ENCODE measurements around the gene ADGRL3. TPM values are rescaled to one million over a fixed set of nuclear protein-coding genes. Genes with fewer than 3 reads are reported as not detected.

ADGRL3 gene
- total RNA-seq, 1 donor from 2014 or later, result 2.1 TPM

DNA sequence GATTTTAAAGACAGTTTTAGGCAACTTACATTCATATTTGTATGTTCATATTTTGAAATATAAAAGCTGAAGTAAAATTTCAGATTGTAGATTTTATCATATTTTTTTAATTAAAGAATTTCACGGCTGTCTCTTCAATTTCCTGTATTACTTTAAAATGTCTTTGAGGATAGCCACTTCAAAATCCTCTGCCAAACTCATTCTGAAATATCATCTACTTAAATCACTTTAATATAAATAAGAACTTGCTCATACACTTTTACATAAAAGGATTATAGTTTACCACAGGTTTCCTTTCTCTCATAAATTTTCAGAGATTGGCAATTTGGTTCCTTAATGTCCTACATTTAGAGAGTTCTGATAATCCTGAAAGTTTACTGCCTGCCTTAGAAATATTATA is 478.2 kb downstream of the ADGRL3 start:
- H3K36me3 ChIP-seq (ENCODE audit: control insufficient read depth, insufficient read depth, low read length), result no peaks in the 10 kb centered on the region
- H3K27me3 ChIP-seq (ENCODE audit: control insufficient read depth, insufficient read depth, low read length), result no peaks in the 10 kb centered on the region
- DNase-seq (ENCODE audit: low read depth), result no peak
- H3K4me3 ChIP-seq (ENCODE audit: low read depth, low read length), result no peak overlapping the region
- no peak for TF ChIP-seq CTCF (IDR thresholded peaks at IDR 0.05; ENCODE audit: insufficient read depth, low read length, poor library complexity, severe bottlenecking)

GRCh38 chr4:61693520-61693919 is 493.4 kb downstream of the ADGRL3 start:
- Histone ChIP-seq H3K4me3 (ENCODE audit: low read depth, low read length) (no peak overlapping the region), H3K27me3 (ENCODE audit: control insufficient read depth, insufficient read depth, low read length) (no peaks in the 10 kb centered on the region), H3K36me3 (ENCODE audit: control insufficient read depth, insufficient read depth, low read length) (no peaks in the 10 kb centered on the region)
- no peak for DNase-seq (ENCODE audit: low read depth)
- no peak for TF ChIP-seq CTCF (IDR thresholded peaks at IDR 0.05; ENCODE audit: insufficient read depth, low read length, poor library complexity, severe bottlenecking)

GRCh38 chr4:61714387-61714911 is 514.3 kb downstream of the ADGRL3 start:
- Histone ChIP-seq H3K4me3 (ENCODE audit: low read depth, low read length) (no peak overlapping the region), H3K27me3 (ENCODE audit: control insufficient read depth, insufficient read depth, low read length) (no peaks in the 10 kb centered on the region), H3K36me3 (ENCODE audit: control insufficient read depth, insufficient read depth, low read length) (no peaks in the 10 kb centered on the region)
- no peak for DNase-seq (ENCODE audit: low read depth)
- TF ChIP-seq CTCF (IDR thresholded peaks at IDR 0.05; ENCODE audit: insufficient read depth, low read length, poor library complexity, severe bottlenecking), result no peak

DNA sequence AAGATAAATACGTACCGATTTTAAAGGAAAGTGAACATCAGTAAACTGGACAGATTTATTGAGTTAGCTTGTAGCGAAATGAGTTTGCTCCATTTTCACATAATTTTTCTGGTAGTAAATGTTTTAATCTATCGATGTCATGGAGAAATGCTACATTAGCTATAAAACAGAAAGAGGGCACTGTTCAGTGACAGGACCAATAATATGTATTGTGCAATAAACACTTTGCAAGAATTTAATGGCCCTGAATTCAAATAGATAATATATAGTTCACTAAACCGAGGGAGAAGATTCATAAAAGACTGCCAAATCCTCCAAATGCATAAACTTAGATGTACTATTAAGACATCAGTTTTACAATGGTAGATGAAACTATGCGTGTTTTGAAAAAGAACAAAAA is 516.3 kb downstream of the ADGRL3 start:
- no peaks in the 10 kb centered on the region for H3K27me3 ChIP-seq (ENCODE audit: control insufficient read depth, insufficient read depth, low read length)
- no peaks in the 10 kb centered on the region for H3K36me3 ChIP-seq (ENCODE audit: control insufficient read depth, insufficient read depth, low read length)
- TF ChIP-seq CTCF (IDR thresholded peaks at IDR 0.05; ENCODE audit: insufficient read depth, low read length, poor library complexity, severe bottlenecking), result no peak
- no peak for DNase-seq (ENCODE audit: low read depth)
- no peak overlapping the region for H3K4me3 ChIP-seq (ENCODE audit: low read depth, low read length)

- TF ChIP-seq CTCF (IDR thresholded peaks at IDR 0.05; ENCODE audit: insufficient read depth, low read length, poor library complexity, severe bottlenecking), result no peak
- Histone ChIP-seq H3K27me3 (ENCODE audit: control insufficient read depth, insufficient read depth, low read length) (no peaks in the 10 kb centered on the region), H3K4me3 (ENCODE audit: low read depth, low read length) (no peak overlapping the region)
These were observed 523.4 kb downstream of the ADGRL3 start for GRCh38 chr4:61723492-61723891.

DNA sequence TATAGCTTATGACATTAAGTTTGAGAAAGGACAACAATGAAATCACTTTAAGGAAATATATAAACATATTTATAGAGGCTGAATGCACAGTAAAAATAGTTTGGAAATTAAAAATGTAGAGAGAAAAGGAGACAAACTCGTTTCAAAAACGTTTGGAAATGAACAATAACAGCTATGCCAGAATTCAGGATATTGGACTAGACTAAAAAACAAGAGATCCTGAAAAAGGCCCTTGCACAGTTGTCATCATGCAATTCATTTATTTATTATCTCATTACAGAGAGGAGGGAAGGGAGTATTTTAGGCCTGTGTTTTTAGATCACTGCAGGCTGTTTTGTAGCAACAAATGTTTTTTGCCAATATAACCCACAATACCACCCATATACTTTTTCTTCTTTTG is 527.2 kb downstream of the ADGRL3 start:
- TF ChIP-seq CTCF (IDR thresholded peaks at IDR 0.05; ENCODE audit: insufficient read depth, low read length, poor library complexity, severe bottlenecking), result no peak
- Histone ChIP-seq H3K27me3 (ENCODE audit: control insufficient read depth, insufficient read depth, low read length) (no peaks in the 10 kb centered on the region), H3K4me3 (ENCODE audit: low read depth, low read length) (no peak overlapping the region), H3K36me3 (ENCODE audit: control insufficient read depth, insufficient read depth, low read length) (no peaks in the 10 kb centered on the region)
- no peak for DNase-seq (ENCODE audit: low read depth)

More at GRCh38 chr4:61723492-61723891, 523.4 kb downstream of the ADGRL3 start:
- H3K36me3 ChIP-seq (ENCODE audit: control insufficient read depth, insufficient read depth, low read length), result no peaks in the 10 kb centered on the region
- no peak for DNase-seq (ENCODE audit: low read depth)
